H1 (cell line): ENCODE data around the gene C4orf33. TPM values are rescaled to one million over a fixed set of nuclear protein-coding genes. Genes with fewer than 3 reads are reported as not detected.

Experiments used
- CTCF ChIA-PET: fragments of 300-600 bp; sonication (Branson Sonifier 250); formaldehyde crosslinking; loops from one replicate; lab custom pipeline; 2021; ENCODE audit not compliant: partially characterized antibody; lab: Charles Lee
- POLR2A ChIA-PET: fragments of 300-600 bp; sonication (Branson Sonifier 250); formaldehyde crosslinking; loops from one replicate; lab custom pipeline; 2021; ENCODE audit warnings: inconsistent platforms; ENCODE audit not compliant: partially characterized antibody; lab: Charles Lee
- DNase-seq, 2 experiments: peaks; one replicate each; pipeline versions ENCODE4 v3.0.0 to v3.0.0-alpha.2; 2010 to 2022; ENCODE audit warnings: low spot score in 2 of 2, low read depth in 1 of 2, mixed read lengths in 1 of 2
- FAIRE-seq: peaks from 2 replicates; lab custom pipeline; 2011; peaks lifted over from hg19 to GRCh38; lab: Jason Lieb, UNC
- H2AFZ ChIP-seq: 2 replicates; pipeline ENCODE4 v1.8.1; 2012; ENCODE audit warnings: low read length, inconsistent platforms
- H2AK5ac ChIP-seq: 2 replicates; pipeline ENCODE4 v1.6.1; 2013; ENCODE audit warnings: low read depth, low read length
- H2BK120ac ChIP-seq: replicated peaks from 2 replicates; pipeline ENCODE3; 2013; ENCODE audit warnings: low read depth, low read length, inconsistent platforms
- H2BK12ac ChIP-seq: 2 replicates; pipeline ENCODE4 v1.6.1; 2013; ENCODE audit warnings: low read depth, low read length
- H2BK15ac ChIP-seq: 2 replicates; pipeline ENCODE4 v1.6.1; 2013; ENCODE audit warnings: low read length
- H2BK20ac ChIP-seq: 2 replicates; pipeline ENCODE4 v1.6.1; 2013; ENCODE audit warnings: low read length
- H2BK5ac ChIP-seq: 2 replicates; pipeline ENCODE4 v1.6.1; 2013; ENCODE audit warnings: low read depth, low read length
- H3K14ac ChIP-seq: 2 replicates; pipeline ENCODE4 v1.6.1; 2013; ENCODE audit warnings: inconsistent platforms; ENCODE audit not compliant: insufficient read length
- H3K18ac ChIP-seq: 2 replicates; pipeline ENCODE4 v1.6.1; 2013; ENCODE audit warnings: low read length; ENCODE audit errors: extremely low read depth
- H3K23ac ChIP-seq: 2 replicates; pipeline ENCODE4 v1.6.1; 2013; ENCODE audit warnings: inconsistent platforms; ENCODE audit not compliant: insufficient read length
- H3K23me2 ChIP-seq: 2 replicates; pipeline ENCODE4 v1.6.1; 2013; ENCODE audit warnings: low read depth, low read length
- H3K27ac ChIP-seq: 2 replicates; pipeline ENCODE4 v1.6.1; 2011; ENCODE audit warnings: low read depth, low read length, inconsistent platforms
- H3K27me3 ChIP-seq, 4 experiments: replicated peaks in 1 of 4; 1 replicate in 1 of 4; 2 replicates in 3 of 4; pipeline versions ENCODE4 v1.6.1 to v1.8.1; 2011 to 2013; ENCODE audit warnings: low read length in 3 of 4, mild to moderate bottlenecking in 3 of 4, inconsistent platforms in 2 of 4, mixed read lengths in 2 of 4, moderate library complexity in 1 of 4; ENCODE audit not compliant: control insufficient read depth in 3 of 4, insufficient read depth in 3 of 4; ENCODE audit errors: extremely low read depth in 1 of 4
- H3K36me3 ChIP-seq, 4 experiments: 2 replicates each; pipeline versions ENCODE4 v1.6.1 to v1.8.1; 2011 to 2013; ENCODE audit warnings: mild to moderate bottlenecking in 4 of 4, low read length in 3 of 4, moderate library complexity in 2 of 4, control low read depth in 1 of 4, inconsistent platforms in 1 of 4; ENCODE audit not compliant: insufficient read depth in 4 of 4, control insufficient read depth in 2 of 4
- H3K4ac ChIP-seq: replicated peaks from 2 replicates; pipeline ENCODE3; 2013; ENCODE audit warnings: low read length, low read depth, mixed read lengths, inconsistent platforms; ENCODE audit not compliant: insufficient read length
- H3K4me1 ChIP-seq, 4 experiments: replicated peaks in 1 of 4; 1 replicate in 1 of 4; 2 replicates in 3 of 4; pipeline versions ENCODE4 v1.6.1 to v1.8.1; 2011 to 2013; ENCODE audit warnings: low read length in 3 of 4, inconsistent platforms in 2 of 4, mixed read lengths in 1 of 4; ENCODE audit not compliant: insufficient read depth in 4 of 4, control insufficient read depth in 3 of 4
- H3K4me2 ChIP-seq, 2 experiments: 2 replicates each; pipeline versions ENCODE4 v1.6.1 to v1.8.1; 2011 to 2013; ENCODE audit warnings: low read depth in 2 of 2, low read length in 2 of 2, control low read depth in 1 of 2, inconsistent platforms in 1 of 2, mild to moderate bottlenecking in 1 of 2; ENCODE audit not compliant: insufficient read depth in 1 of 2
- H3K4me3 ChIP-seq, 4 experiments: fragments of 200-600, 300-600 bp in 1 of 4; sonication (generic), shearing (Covaris generic), sonication (Bioruptor Twin) in 1 of 4; 2 replicates each; pipeline versions ENCODE4 v1.5.1 to v1.8.1; 2011 to 2016; ENCODE audit warnings: low read length in 4 of 4, low read depth in 3 of 4, control low read depth in 2 of 4, inconsistent platforms in 2 of 4, mild to moderate bottlenecking in 2 of 4, mixed read lengths in 1 of 4, moderate library complexity in 1 of 4; ENCODE audit not compliant: insufficient read depth in 2 of 4; ENCODE audit errors: extremely low read depth in 1 of 4
- H3K56ac ChIP-seq: replicated peaks from 2 replicates; pipeline ENCODE3; 2013; ENCODE audit warnings: low read depth, mild to moderate bottlenecking, mixed read lengths, low read length, inconsistent platforms; ENCODE audit not compliant: insufficient read length
- H3K79me1 ChIP-seq: 2 replicates; pipeline ENCODE4 v1.6.1; 2013; ENCODE audit warnings: low read depth, low read length, control low read depth
- H3K79me2 ChIP-seq, 2 experiments: 2 replicates each; pipeline versions ENCODE4 v1.6.1 to v1.8.1; 2012 to 2013; ENCODE audit warnings: low read length in 2 of 2, mild to moderate bottlenecking in 2 of 2, inconsistent platforms in 1 of 2; ENCODE audit not compliant: insufficient read depth in 2 of 2, control insufficient read depth in 1 of 2
- H3K9ac ChIP-seq, 4 experiments: replicated peaks in 1 of 4; 1 replicate in 1 of 4; 2 replicates in 3 of 4; pipeline versions ENCODE4 v1.6.1 to v1.8.1; 2011 to 2013; ENCODE audit warnings: low read depth in 3 of 4, low read length in 3 of 4, control low read depth in 2 of 4, mild to moderate bottlenecking in 2 of 4, moderate library complexity in 2 of 4, inconsistent platforms in 1 of 4; ENCODE audit errors: extremely low read depth in 1 of 4
- H3K9me3 ChIP-seq, 2 experiments: 2 replicates each; pipeline versions ENCODE4 v1.6.1 to v1.8.1; 2012 to 2013; ENCODE audit warnings: mild to moderate bottlenecking in 2 of 2, moderate library complexity in 2 of 2, control low read depth in 1 of 2, inconsistent platforms in 1 of 2, low read depth in 1 of 2, low read length in 1 of 2, mixed read lengths in 1 of 2; ENCODE audit not compliant: insufficient read depth in 2 of 2
- H4K20me1 ChIP-seq, 2 experiments: replicated peaks in 1 of 2; 2 replicates each; pipeline versions ENCODE3 to v1.8.1; 2011 to 2013; ENCODE audit warnings: inconsistent platforms in 2 of 2, low read length in 2 of 2, mild to moderate bottlenecking in 1 of 2; ENCODE audit not compliant: insufficient read depth in 2 of 2, control insufficient read depth in 1 of 2
- H4K5ac ChIP-seq: 2 replicates; pipeline ENCODE4 v1.6.1; 2013; ENCODE audit warnings: low read length, low read depth, mixed read lengths, inconsistent platforms; ENCODE audit not compliant: insufficient read length
- H4K8ac ChIP-seq: 2 replicates; pipeline ENCODE4 v1.8.0; 2013; ENCODE audit warnings: mild to moderate bottlenecking, moderate library complexity, low read length, inconsistent platforms; ENCODE audit not compliant: insufficient read depth; ENCODE audit errors: extremely low read depth
- H4K91ac ChIP-seq: replicated peaks from 2 replicates; pipeline ENCODE3; 2013; ENCODE audit warnings: low read length, mixed read lengths, inconsistent platforms; ENCODE audit not compliant: insufficient read length
- CBX5 ChIP-seq: fragments of 300-800, 300-1000 bp; sonication (generic); IDR thresholded peaks from 2 replicates; pipeline ENCODE4 v1.7.1; 2016; ENCODE audit warnings: antibody characterized with exemption, low read length, low read depth
- RAD21 ChIP-seq, 2 experiments: IDR thresholded peaks in 1 of 2; conservative IDR thresholded peaks in 1 of 2; 2 replicates each; pipeline ENCODE4 v1.6.1; 2011; ENCODE audit warnings: low read depth in 2 of 2, low read length in 2 of 2, improper control_type of control experiment in 1 of 2, inconsistent platforms in 1 of 2, mild to moderate bottlenecking in 1 of 2, moderate library complexity in 1 of 2
- WGBS, 2 experiments: shearing (Covaris generic) in 1 of 2; methylation state at CpG; one replicate each; pipeline versions ENCODE4 v1.1.6 to v1.1.7; 2013 to 2015; ENCODE audit warnings: low lambda C conversion rate in 2 of 2, mixed read lengths in 2 of 2, inconsistent platforms in 1 of 2, low coverage in 1 of 2, missing lambda C conversion rate in 1 of 2; ENCODE audit not compliant: insufficient replicate concordance in 2 of 2, insufficient coverage in 1 of 2, insufficient read length in 1 of 2; ENCODE audit errors: extremely low coverage in 1 of 2, missing lambda C conversion rate in 1 of 2; 5-methylcytosine and 5-hydroxymethylcytosine counted together
- polyA plus RNA-seq, 7 experiments: library from polyadenylated mRNA; depleted of rRNA in 3 of 7; stranded (reverse) in 5 of 7; unstranded in 2 of 7; fragments of >200 nt in 5 of 7; fragments of 200-250 nt in 2 of 7; gene quantifications; 1 replicate in 5 of 7; 2 replicates in 1 of 7; 4 replicates in 1 of 7; pipeline versions ENCODE4 v1.2.1 to v1.2.3, GENCODE V29; 2011 to 2013; ENCODE audit warnings: missing spikeins in 2 of 7, mixed read lengths in 2 of 7
- total RNA-seq: library from RNA; stranded (reverse); fragmentation: NEBNext Ultra II Directional; extraction: Animal tissue kit (Norgen Biotek cat#: 25700); gene quantifications from 2 replicates; pipeline ENCODE4 v1.2.1, GENCODE V29; 2021
- TF ChIP-seq, protein P1 (sequence below), 3 experiments: IDR thresholded peaks; 1 replicate in 2 of 3; 2 replicates in 1 of 3; pipeline versions ENCODE4 v1.5.1 to v1.6.1; 2011; ENCODE audit warnings: low read length in 3 of 3, mild to moderate bottlenecking in 3 of 3, inconsistent platforms in 2 of 3, low read depth in 1 of 3, moderate library complexity in 1 of 3; ENCODE audit not compliant: insufficient read depth in 1 of 3; ENCODE audit errors: control extremely low read depth in 1 of 3

Gene C4orf33
- total and polyA plus RNA-seq, 2 of the 8 experiments (the other 6 are each of a cell fraction or from before 2014, with no cell fraction given) = 3.4 to 6.0 TPM

DNA sequence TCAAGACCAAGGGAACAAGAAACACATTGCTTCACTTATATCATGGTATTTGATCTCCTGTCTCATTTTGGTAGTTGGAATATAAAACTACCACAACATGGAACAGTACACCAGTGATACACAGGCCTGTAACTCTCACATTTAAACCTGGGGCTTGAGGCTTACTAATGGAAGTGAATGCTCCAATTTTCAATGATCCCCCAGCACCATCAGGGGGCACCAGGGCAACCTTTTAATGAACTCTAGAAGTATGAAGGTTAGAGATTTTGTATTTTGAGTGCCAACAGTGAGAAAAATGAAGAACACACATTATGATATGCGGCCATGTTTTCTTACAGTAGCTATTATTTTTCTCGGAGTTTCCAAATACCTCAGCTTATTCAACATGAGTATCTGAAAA is 50.7 kb downstream of the C4orf33 start:
- POLR2A ChIA-PET = no interaction called here
- no peak overlapping the region for H3K4ac ChIP-seq

More for the DNA sequence above, 50.7 kb downstream of the C4orf33 start:
- Histone ChIP-seq H2AK5ac (no peak overlapping the region), H2BK5ac (no peak overlapping the region), H2BK15ac (no peak overlapping the region), H3K4me1 (no peaks in the 10 kb centered on the region), H3K14ac (no peak overlapping the region), H2BK12ac (no peak overlapping the region), H3K23ac (no peak overlapping the region), H3K79me1 (no peaks in the 10 kb centered on the region), H3K56ac (no peak overlapping the region), H3K23me2 (no peaks in the 10 kb centered on the region), H3K4me3 (no peak overlapping the region), H4K91ac (no peak overlapping the region), H3K18ac (no peak overlapping the region), H3K79me2 (no peaks in the 10 kb centered on the region), H3K9ac (no peak overlapping the region), H4K8ac (no peak overlapping the region), H3K27ac (no peak overlapping the region), H4K5ac (no peak overlapping the region), H3K4me2 (no peak overlapping the region), H2BK120ac (no peak overlapping the region), H4K20me1 (no peaks in the 10 kb centered on the region), H3K27me3 (no peaks in the 10 kb centered on the region), H3K36me3 (no peaks in the 10 kb centered on the region), H2BK20ac (no peak overlapping the region), H3K9me3 (no peaks in the 10 kb centered on the region), H2AFZ (no peak overlapping the region)
- DNase-seq = no peak
- CTCF ChIA-PET = interaction anchor here (0.6 to 1.4 kb wide), 6 partner anchors 11 to 70 kb away, joined by 3 to 5 read pairs (median 4); no protein-coding TSS in a partner anchor
- no peak for FAIRE-seq
- 91% methylated on average over 2 of the region's 2 CpGs; no CpG with 5 or more reads in 1 of the 2 experiments for WGBS, 2 experiments
- peak in 1 of 2 experiments; percentile 16; a peak in 1 of 4 replicates for TF ChIP-seq RAD21 (IDR thresholded peaks at IDR 0.05 in 1 of 2, conservative IDR thresholded peaks at IDR 0.05 in 1 of 2; ENCODE audit: low read depth in 2 of 2, low read length in 2 of 2)
- TF ChIP-seq, protein P1, sequence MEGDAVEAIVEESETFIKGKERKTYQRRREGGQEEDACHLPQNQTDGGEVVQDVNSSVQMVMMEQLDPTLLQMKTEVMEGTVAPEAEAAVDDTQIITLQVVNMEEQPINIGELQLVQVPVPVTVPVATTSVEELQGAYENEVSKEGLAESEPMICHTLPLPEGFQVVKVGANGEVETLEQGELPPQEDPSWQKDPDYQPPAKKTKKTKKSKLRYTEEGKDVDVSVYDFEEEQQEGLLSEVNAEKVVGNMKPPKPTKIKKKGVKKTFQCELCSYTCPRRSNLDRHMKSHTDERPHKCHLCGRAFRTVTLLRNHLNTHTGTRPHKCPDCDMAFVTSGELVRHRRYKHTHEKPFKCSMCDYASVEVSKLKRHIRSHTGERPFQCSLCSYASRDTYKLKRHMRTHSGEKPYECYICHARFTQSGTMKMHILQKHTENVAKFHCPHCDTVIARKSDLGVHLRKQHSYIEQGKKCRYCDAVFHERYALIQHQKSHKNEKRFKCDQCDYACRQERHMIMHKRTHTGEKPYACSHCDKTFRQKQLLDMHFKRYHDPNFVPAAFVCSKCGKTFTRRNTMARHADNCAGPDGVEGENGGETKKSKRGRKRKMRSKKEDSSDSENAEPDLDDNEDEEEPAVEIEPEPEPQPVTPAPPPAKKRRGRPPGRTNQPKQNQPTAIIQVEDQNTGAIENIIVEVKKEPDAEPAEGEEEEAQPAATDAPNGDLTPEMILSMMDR (IDR thresholded peaks at IDR 0.05; ENCODE audit: control extremely low read depth in 1 of 3, insufficient read depth in 1 of 3, low read depth in 1 of 3, low read length in 3 of 3) = peak in 1 of 3 experiments; percentile 18; a peak in 1 of 4 replicates
- TF ChIP-seq CBX5 = no peak
